Liver (tissue), 9 donors: ENCODE results near the gene LAMP1. TPM values are rescaled to one million over a fixed set of nuclear protein-coding genes. Genes with fewer than 3 reads are reported as not detected.

Source experiments
- DNase-seq: peaks from one replicate; pipeline ENCODE4 v3.0.0-alpha.2; 2017; ENCODE audit warnings: low spot score
- H3K27ac ChIP-seq, 2 donors: one replicate each; pipeline ENCODE4 v1.7.0; 2013; ENCODE audit warnings: inconsistent platforms in 2 of 2, low read length in 2 of 2, control low read depth in 1 of 2, low read depth in 1 of 2, mild to moderate bottlenecking in 1 of 2
- H3K27me3 ChIP-seq, 4 donors: one replicate each; pipeline versions ENCODE4 v1.6.1 to v1.7.0; 2013; ENCODE audit warnings: low read length in 3 of 4, inconsistent platforms in 1 of 4, mild to moderate bottlenecking in 1 of 4, moderate library complexity in 1 of 4; ENCODE audit not compliant: control insufficient read depth in 4 of 4, insufficient read depth in 4 of 4
- H3K36me3 ChIP-seq, 4 donors: one replicate each; pipeline versions ENCODE4 v1.6.1 to v1.7.0; 2013; ENCODE audit warnings: low read length in 3 of 4, mild to moderate bottlenecking in 3 of 4, low read depth in 1 of 4, moderate library complexity in 1 of 4; ENCODE audit not compliant: control insufficient read depth in 4 of 4, insufficient read depth in 3 of 4
- H3K4me1 ChIP-seq, 4 donors: one replicate each; pipeline versions ENCODE4 v1.6.1 to v1.7.0; 2013; ENCODE audit warnings: low read length in 3 of 4, mild to moderate bottlenecking in 3 of 4, moderate library complexity in 1 of 4; ENCODE audit not compliant: control insufficient read depth in 4 of 4, insufficient read depth in 4 of 4
- H3K4me3 ChIP-seq, 3 donors: one replicate each; pipeline versions ENCODE4 v1.6.1 to v1.7.0; 2013; ENCODE audit warnings: low read length in 3 of 3, control low read depth in 1 of 3, low read depth in 1 of 3, mild to moderate bottlenecking in 1 of 3
- H3K9ac ChIP-seq, 2 donors: one replicate each; pipeline ENCODE4 v1.7.0; 2013; ENCODE audit warnings: low read length in 2 of 2, mild to moderate bottlenecking in 2 of 2, moderate library complexity in 2 of 2, control low read depth in 1 of 2, low read depth in 1 of 2
- H3K9me3 ChIP-seq, 4 donors: one replicate each; pipeline versions ENCODE4 v1.6.1 to v1.7.0; 2013; ENCODE audit warnings: low read length in 3 of 4; ENCODE audit not compliant: control insufficient read depth in 4 of 4
- CTCF ChIP-seq: fragments of 150-350 bp; IDR thresholded peaks from 2 replicates; pipeline ENCODE4 v1.5.1; 2017; ENCODE audit warnings: improper control_type of control experiment, low read depth, low read length; ENCODE audit not compliant: missing input control
- EGR1 ChIP-seq, 2 donors: IDR thresholded peaks; 2 replicates each; pipeline ENCODE4 v1.6.1; 2016 to 2018; ENCODE audit warnings: antibody characterized with exemption in 2 of 2, low read depth in 2 of 2
- FOXA2 ChIP-seq: IDR thresholded peaks from 2 replicates; pipeline ENCODE4 v1.6.1; 2016; ENCODE audit warnings: antibody characterized with exemption
- GABPA ChIP-seq, 2 donors: IDR thresholded peaks in 1 of 2; conservative IDR thresholded peaks in 1 of 2; 2 replicates each; pipeline ENCODE4 v1.6.1; 2016; ENCODE audit warnings: antibody characterized with exemption in 2 of 2, mild to moderate bottlenecking in 1 of 2, moderate library complexity in 1 of 2
- HNF4G ChIP-seq: IDR thresholded peaks from 2 replicates; pipeline ENCODE4 v1.6.1; 2016; ENCODE audit warnings: antibody characterized with exemption
- RAD21 ChIP-seq, 2 donors: IDR thresholded peaks; 2 replicates each; pipeline ENCODE4 v1.6.1; 2016; ENCODE audit warnings: antibody characterized with exemption in 2 of 2, mild to moderate bottlenecking in 2 of 2
- YY1 ChIP-seq: IDR thresholded peaks from 2 replicates; pipeline ENCODE4 v1.6.1; 2016; ENCODE audit warnings: antibody characterized with exemption, mild to moderate bottlenecking
- ZBTB33 ChIP-seq: IDR thresholded peaks from 2 replicates; pipeline ENCODE4 v1.6.1; 2016; ENCODE audit warnings: antibody characterized with exemption
- WGBS: extraction: QIAGEN DNeasy Blood & Tissue Kit; methylation state at CpG from one replicate; pipeline ENCODE4 v1.1.7; 2013; 5-methylcytosine and 5-hydroxymethylcytosine counted together
- polyA plus RNA-seq, 2 donors: library from polyadenylated mRNA; stranded (reverse) in 1 of 2; unstranded in 1 of 2; fragments of 200-250 nt in 1 of 2; fragments of >200 nt in 1 of 2; fragmentation: Nextera tagmentation in 1 of 2; extraction: Ambion mirVana in 1 of 2; gene quantifications; one replicate each; pipeline versions ENCODE4 v1.2.1 to v1.2.3, GENCODE V29; 2013 to 2015
- total RNA-seq, 2 donors: library from RNA; depleted of rRNA; stranded (reverse); fragments of >200 nt; gene quantifications; one replicate each; pipeline ENCODE4 v1.2.3, GENCODE V29; 2014
- donor health status: healthy.
- donor health status: healthy.
- donor health status: healthy.
- donor health status: healthy.
- donor health status: healthy.

LAMP1 gene
- total and polyA plus RNA-seq, 4 donors = 24.4 to 160 (median 62.9) TPM

DNA sequence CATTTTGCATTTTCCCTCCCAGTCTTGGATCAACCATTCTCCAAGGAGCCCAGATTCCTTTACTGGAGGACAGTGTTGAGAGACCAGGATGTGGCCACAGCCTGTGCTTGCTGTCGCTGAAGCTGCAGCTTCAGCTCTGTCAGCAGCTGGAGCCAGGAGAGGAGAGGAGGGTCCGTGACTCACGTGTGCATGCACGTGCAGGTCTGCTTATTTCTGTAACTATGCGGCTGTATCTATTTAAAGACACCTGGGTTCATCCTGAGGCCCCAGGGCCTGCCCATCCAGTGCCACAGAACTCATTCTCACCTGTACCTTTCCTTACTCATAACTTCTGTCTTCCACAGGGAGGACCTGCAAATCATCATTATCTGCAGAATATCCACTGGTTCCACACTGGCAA, 8.2 kb upstream of the LAMP1 start:
- Histone ChIP-seq H3K27me3 (no peaks in the 10 kb centered on the region), H3K9me3 (no peaks in the 10 kb centered on the region), H3K9ac (no peak overlapping the region), H3K27ac (no peak overlapping the region), H3K4me1 (peaks cover 0 to 12% (median 10%) of the 10 kb centered on the region in 4 donors), H3K36me3 (no peaks in the 10 kb centered on the region), H3K4me3 (no peak overlapping the region)
- WGBS = 64% methylated on average over 5 of the region's 5 CpGs
- no peak for DNase-seq
- TF ChIP-seq CTCF (no peak), FOXA2 (no peak), EGR1 (IDR thresholded peaks at IDR 0.05; ENCODE audit: low read depth in 2 of 2) (no peak), RAD21 (IDR thresholded peaks at IDR 0.05) (no peak), HNF4G (no peak)

DNA sequence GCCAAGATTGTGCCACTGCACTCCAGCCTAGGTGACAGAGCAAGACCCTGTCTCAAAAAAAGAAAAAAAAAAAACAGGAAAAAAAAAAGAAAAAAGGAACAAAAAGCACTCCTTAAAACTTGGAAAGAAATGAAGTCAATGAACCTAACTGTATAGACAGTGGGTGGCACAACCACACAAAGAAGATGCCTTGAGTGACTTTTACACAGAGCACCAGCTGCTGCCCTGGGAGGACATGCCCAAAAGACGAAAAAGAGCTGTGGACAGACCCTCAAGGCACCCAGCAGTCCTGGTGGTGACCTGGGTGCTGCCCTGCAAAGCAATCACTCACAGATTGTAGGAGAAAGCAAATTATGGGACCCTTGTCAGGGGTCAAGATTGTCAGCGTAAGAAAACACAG, 5.9 kb upstream of the LAMP1 start:
- Histone ChIP-seq H3K4me1 (peaks cover 0 to 16% (median 10%) of the 10 kb centered on the region in 4 donors), H3K9ac (no peak overlapping the region), H3K9me3 (no peaks in the 10 kb centered on the region), H3K4me3 (no peak overlapping the region), H3K27ac (no peak overlapping the region), H3K27me3 (no peaks in the 10 kb centered on the region), H3K36me3 (no peaks in the 10 kb centered on the region)
- TF ChIP-seq HNF4G (no peak), FOXA2 (no peak), CTCF (no peak), YY1 (no peak), RAD21 (IDR thresholded peaks at IDR 0.05) (no peak), GABPA (IDR thresholded peaks at IDR 0.05 in 1 of 2, conservative IDR thresholded peaks at IDR 0.05 in 1 of 2) (no peak)
- DNase-seq = no peak
- whole genome bisulfite sequencing = 74% methylated on average over 2 of the region's 2 CpGs

- H3K9me3 ChIP-seq = no peaks in the 10 kb centered on the region
- peak; percentile 5 for TF ChIP-seq CTCF
- no peak for TF ChIP-seq ZBTB33
- peak; percentile 95 to 98 for TF ChIP-seq EGR1 (IDR thresholded peaks at IDR 0.05; ENCODE audit: low read depth in 2 of 2)
- peaks cover 0 to 21% (median 12%) of the 10 kb centered on the region in 4 donors for H3K4me1 ChIP-seq
- H3K4me3 ChIP-seq = peak overlapping the region in 2 of 3 donors; percentile 44 to 59
- DNase-seq = peak; percentile 56
- no peaks in the 10 kb centered on the region for H3K27me3 ChIP-seq
- WGBS = 6% methylated on average over 22 of the region's 22 CpGs
- no peaks in the 10 kb centered on the region for H3K36me3 ChIP-seq
- peak overlapping the region; percentile 32 to 48 for H3K9ac ChIP-seq
- no peak overlapping the region for H3K27ac ChIP-seq
Observed at GRCh38 chr13:113292021-113292862, 4.8 kb upstream of the LAMP1 start.
